Keratinocyte (primary cell): Measurements from ENCODE around the gene TNFRSF25. TPM values are rescaled to one million over a fixed set of nuclear protein-coding genes. Genes with fewer than 3 reads are reported as not detected.

Experiments used
- DNase-seq: peaks from one replicate; pipeline ENCODE4 v3.0.0-alpha.2; 2011; ENCODE audit warnings: low read depth, missing footprints, low spot score
- FAIRE-seq: peaks from 2 replicates; lab custom pipeline; 2011; peaks lifted over from hg19 to GRCh38; lab: Jason Lieb, UNC
- H2AFZ ChIP-seq: 2 replicates; pipeline ENCODE4 v1.6.0; 2012; ENCODE audit warnings: low read length, control low read depth, inconsistent platforms; ENCODE audit not compliant: control insufficient read depth
- H3K27ac ChIP-seq: 2 replicates; pipeline ENCODE4 v1.5.1; 2011; ENCODE audit warnings: low read length; ENCODE audit not compliant: control insufficient read depth, insufficient read depth
- H3K27me3 ChIP-seq: 3 replicates; pipeline ENCODE4 v1.6.0; 2011; ENCODE audit warnings: low read length; ENCODE audit not compliant: control insufficient read depth, insufficient read depth; ENCODE audit errors: extremely low read depth
- H3K36me3 ChIP-seq, 2 experiments: 2 replicates in 1 of 2; 3 replicates in 1 of 2; pipeline ENCODE4 v1.5.1; 2011; ENCODE audit warnings: low read length in 2 of 2, mild to moderate bottlenecking in 1 of 2; ENCODE audit not compliant: control insufficient read depth in 2 of 2, insufficient read depth in 2 of 2; ENCODE audit errors: extremely low read depth in 1 of 2
- H3K4me1 ChIP-seq: 3 replicates; pipeline ENCODE4 v1.5.1; 2011; ENCODE audit warnings: low read length; ENCODE audit not compliant: control insufficient read depth, insufficient read depth; ENCODE audit errors: extremely low read depth
- H3K4me2 ChIP-seq: 3 replicates; pipeline ENCODE4 v1.6.0; 2011; ENCODE audit warnings: low read depth, low read length; ENCODE audit not compliant: control insufficient read depth, insufficient read depth; ENCODE audit errors: extremely low read depth
- H3K4me3 ChIP-seq, 3 experiments: fragments of 200-600 bp in 1 of 3; sonication (generic) in 1 of 3; 2 replicates in 2 of 3; 3 replicates in 1 of 3; pipeline ENCODE4 v1.5.1; 2011 to 2016; ENCODE audit warnings: low read length in 3 of 3, mild to moderate bottlenecking in 3 of 3, control low read depth in 2 of 3, inconsistent platforms in 1 of 3, low read depth in 1 of 3, mixed read lengths in 1 of 3, mixed run types in 1 of 3, moderate library complexity in 1 of 3; ENCODE audit not compliant: control insufficient read depth in 2 of 3, insufficient read depth in 2 of 3; ENCODE audit errors: extremely low read depth in 1 of 3
- H3K79me2 ChIP-seq: 2 replicates; pipeline ENCODE4 v1.6.0; 2012; ENCODE audit warnings: low read length; ENCODE audit not compliant: control insufficient read depth, insufficient read depth
- H3K9ac ChIP-seq: 3 replicates; pipeline ENCODE4 v1.6.0; 2011; ENCODE audit warnings: low read length; ENCODE audit not compliant: control insufficient read depth, insufficient read depth; ENCODE audit errors: extremely low read depth
- H3K9me1 ChIP-seq: 3 replicates; pipeline ENCODE4 v1.6.0; 2011; ENCODE audit warnings: low read length; ENCODE audit not compliant: control insufficient read depth, insufficient read depth; ENCODE audit errors: extremely low read depth
- H3K9me3 ChIP-seq: 2 replicates; pipeline ENCODE4 v1.5.1; 2012; ENCODE audit warnings: low read depth, low read length; ENCODE audit not compliant: control insufficient read depth
- H4K20me1 ChIP-seq: 3 replicates; pipeline ENCODE4 v1.6.0; 2011; ENCODE audit warnings: low read length; ENCODE audit not compliant: control insufficient read depth, insufficient read depth; ENCODE audit errors: extremely low read depth
- CTCF ChIP-seq, 3 experiments: IDR thresholded peaks in 1 of 3; conservative IDR thresholded peaks in 1 of 3; optimal IDR thresholded peaks in 1 of 3; 2 replicates in 2 of 3; 3 replicates in 1 of 3; pipeline versions ENCODE3 to v1.5.1; 2011; ENCODE audit warnings: low read length in 3 of 3, mild to moderate bottlenecking in 3 of 3, moderate library complexity in 2 of 3, control low read depth in 1 of 3, inconsistent platforms in 1 of 3; ENCODE audit not compliant: insufficient read depth in 2 of 3; ENCODE audit errors: extremely low read depth in 1 of 3
- EZH2 ChIP-seq: IDR thresholded peaks from one replicate; pipeline ENCODE4 v1.6.1; 2012; ENCODE audit warnings: inconsistent platforms, mild to moderate bottlenecking, low read length, moderate library complexity
- dilution Hi-C: fragments of 300-500 bp; cut with MboI; formaldehyde crosslinking; loops from one replicate; pipeline ENCODE4 v1.7.0; 2020; ENCODE audit warnings: low sequenced_read_pairs; ENCODE audit not compliant: extremely low pct_ligation_motif_present
- polyA plus RNA-seq, 5 experiments: library from polyadenylated mRNA; depleted of rRNA in 3 of 5; stranded (reverse) in 3 of 5; stranded (forward) in 1 of 5; unstranded in 1 of 5; fragments of >200 nt; gene quantifications; 1 replicate in 1 of 5; 2 replicates in 3 of 5; 3 replicates in 1 of 5; pipeline versions ENCODE4 v1.2.1 to v1.2.3, GENCODE V29; 2011 to 2012; ENCODE audit warnings: missing spikeins in 2 of 5, low read depth in 1 of 5, low replicate concordance in 1 of 5

TNFRSF25 gene
- polyA plus RNA-seq, 1 donor (not counting 4 experiments of a cell fraction or from before 2014, with no cell fraction given) = 12.4 TPM

DNA sequence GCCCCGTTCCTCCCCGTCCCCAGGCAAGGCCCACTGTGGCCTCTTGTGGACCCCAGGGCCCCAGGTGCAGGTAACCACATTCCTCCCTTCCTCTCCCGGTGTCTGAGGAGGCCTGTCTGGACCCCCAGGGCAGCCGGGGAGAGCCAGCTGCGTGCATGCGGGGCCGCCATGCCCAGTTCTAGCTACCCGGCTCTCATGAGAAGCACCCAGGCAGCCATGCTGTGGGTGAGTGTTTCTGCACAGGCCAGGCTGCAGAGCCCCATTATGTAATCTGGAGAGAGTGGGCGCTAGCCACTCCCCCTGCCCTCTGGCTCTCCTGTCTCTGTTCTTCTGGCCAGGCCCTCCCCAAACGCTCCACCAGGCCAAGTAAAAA is 43.9 kb upstream of the TNFRSF25 start:
- H4K20me1 ChIP-seq = no peaks in the 10 kb centered on the region
- H3K4me2 ChIP-seq = no peak overlapping the region
- dilution Hi-C loops = no loop called here
- H3K27ac ChIP-seq = no peak overlapping the region
- no peaks in the 10 kb centered on the region for H3K9me1 ChIP-seq
- DNase-seq = no peak
- FAIRE-seq = no peak
- H3K4me1 ChIP-seq = no peaks in the 10 kb centered on the region
- no peaks in the 10 kb centered on the region for H3K79me2 ChIP-seq
- no peak overlapping the region for H3K9ac ChIP-seq
- H2AFZ ChIP-seq = no peak overlapping the region
- H3K27me3 ChIP-seq = peaks cover 4% of the 10 kb centered on the region
- no peaks in the 10 kb centered on the region for H3K9me3 ChIP-seq
- TF ChIP-seq EZH2 (no peak), CTCF (optimal IDR thresholded peaks at IDR 0.05 in 1 of 3, IDR thresholded peaks at IDR 0.05 in 1 of 3, conservative IDR thresholded peaks at IDR 0.05 in 1 of 3; ENCODE audit: extremely low read depth in 1 of 3, insufficient read depth in 2 of 3, low read length in 3 of 3) (no peak)
- no peaks in the 10 kb centered on the region for H3K36me3 ChIP-seq
- no peak overlapping the region for H3K4me3 ChIP-seq

DNA sequence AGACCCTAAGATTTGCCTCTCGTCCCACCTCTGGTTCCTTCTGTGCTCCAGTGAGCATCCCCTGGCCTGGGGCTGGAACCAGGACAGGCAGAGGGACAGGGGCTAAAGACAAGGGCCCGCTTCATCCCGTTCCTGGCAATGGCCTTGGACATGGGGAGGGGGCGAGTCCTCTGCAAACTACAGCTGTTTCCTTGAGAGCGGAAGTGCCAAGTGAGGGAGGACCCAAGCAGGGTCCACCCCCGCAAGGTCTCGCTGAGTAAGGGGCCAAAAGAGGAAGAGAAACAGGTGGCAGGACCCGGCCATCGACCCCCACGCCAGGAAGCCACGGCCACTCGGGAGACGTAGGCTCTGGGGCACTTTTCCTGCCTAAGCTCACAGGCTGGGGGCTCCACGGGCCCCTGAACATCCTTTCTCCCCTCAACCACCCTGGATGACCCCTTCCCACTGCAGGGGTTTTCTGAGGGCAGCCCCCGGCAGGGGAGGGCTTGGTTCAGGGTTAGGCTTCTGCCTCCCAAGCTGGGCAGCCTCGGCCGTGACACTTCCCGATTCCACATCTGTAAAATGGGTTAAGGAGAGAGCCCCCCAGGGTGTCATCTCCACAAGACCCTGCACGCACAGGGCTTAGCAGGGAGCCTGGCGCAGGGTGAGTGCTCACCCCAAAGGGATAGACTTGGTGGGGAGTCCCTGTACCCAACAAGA is 43.4 kb upstream of the TNFRSF25 start:
- dilution Hi-C loops = no loop called here
- Histone ChIP-seq H3K4me3 (no peak overlapping the region), H3K79me2 (no peaks in the 10 kb centered on the region), H4K20me1 (no peaks in the 10 kb centered on the region), H2AFZ (no peak overlapping the region), H3K27me3 (peaks cover 4% of the 10 kb centered on the region), H3K4me2 (no peak overlapping the region), H3K9ac (no peak overlapping the region), H3K36me3 (no peaks in the 10 kb centered on the region), H3K9me3 (no peaks in the 10 kb centered on the region), H3K9me1 (no peaks in the 10 kb centered on the region), H3K27ac (no peak overlapping the region), H3K4me1 (no peaks in the 10 kb centered on the region)
- TF ChIP-seq CTCF (optimal IDR thresholded peaks at IDR 0.05 in 1 of 3, IDR thresholded peaks at IDR 0.05 in 1 of 3, conservative IDR thresholded peaks at IDR 0.05 in 1 of 3; ENCODE audit: extremely low read depth in 1 of 3, insufficient read depth in 2 of 3, low read length in 3 of 3) (no peak), EZH2 (no peak)
- FAIRE-seq (no peak), DNase-seq (no peak)
